A673 (cell line): ENCODE results near the gene SLC22A23.

Source experiments
- EZH2 ChIP-seq: fragments of 200-600 bp; sonication (generic); IDR thresholded peaks from 2 replicates; pipeline ENCODE4 v1.6.1; 2017; ENCODE audit warnings: borderline replicate concordance, low read depth, mild to moderate bottlenecking, mixed read lengths, antibody characterized with exemption, low read length; ENCODE audit not compliant: poor library complexity, severe bottlenecking
- TF ChIP-seq, protein P1 (sequence below): fragments of 300-800, 200-600 bp; sonication (generic); conservative IDR thresholded peaks from 2 replicates; pipeline ENCODE4 v1.5.1; 2017; ENCODE audit warnings: low read depth, mild to moderate bottlenecking, antibody characterized with exemption, low read length, moderate library complexity, mixed read lengths

DNA sequence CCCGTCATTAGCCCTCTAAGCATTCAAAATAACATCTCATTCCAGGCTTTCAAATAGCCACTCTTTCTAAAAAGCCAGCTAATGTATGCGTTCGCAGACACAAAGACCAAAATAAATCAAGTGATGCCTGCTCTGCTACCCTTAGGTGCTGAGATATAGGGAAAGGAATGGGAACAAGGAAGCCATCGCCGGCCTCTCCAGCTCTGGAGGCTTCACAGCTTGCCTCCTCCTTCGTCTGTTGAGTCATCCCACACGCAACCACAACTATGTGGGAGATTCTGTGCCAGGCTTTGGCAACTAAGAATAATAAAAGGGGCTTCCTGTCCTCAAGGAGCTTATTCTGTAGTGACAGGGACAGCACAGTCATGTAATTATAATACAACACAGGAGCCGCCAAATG is 27.3 kb upstream of the SLC22A23 start:
- TF ChIP-seq, protein P1, sequence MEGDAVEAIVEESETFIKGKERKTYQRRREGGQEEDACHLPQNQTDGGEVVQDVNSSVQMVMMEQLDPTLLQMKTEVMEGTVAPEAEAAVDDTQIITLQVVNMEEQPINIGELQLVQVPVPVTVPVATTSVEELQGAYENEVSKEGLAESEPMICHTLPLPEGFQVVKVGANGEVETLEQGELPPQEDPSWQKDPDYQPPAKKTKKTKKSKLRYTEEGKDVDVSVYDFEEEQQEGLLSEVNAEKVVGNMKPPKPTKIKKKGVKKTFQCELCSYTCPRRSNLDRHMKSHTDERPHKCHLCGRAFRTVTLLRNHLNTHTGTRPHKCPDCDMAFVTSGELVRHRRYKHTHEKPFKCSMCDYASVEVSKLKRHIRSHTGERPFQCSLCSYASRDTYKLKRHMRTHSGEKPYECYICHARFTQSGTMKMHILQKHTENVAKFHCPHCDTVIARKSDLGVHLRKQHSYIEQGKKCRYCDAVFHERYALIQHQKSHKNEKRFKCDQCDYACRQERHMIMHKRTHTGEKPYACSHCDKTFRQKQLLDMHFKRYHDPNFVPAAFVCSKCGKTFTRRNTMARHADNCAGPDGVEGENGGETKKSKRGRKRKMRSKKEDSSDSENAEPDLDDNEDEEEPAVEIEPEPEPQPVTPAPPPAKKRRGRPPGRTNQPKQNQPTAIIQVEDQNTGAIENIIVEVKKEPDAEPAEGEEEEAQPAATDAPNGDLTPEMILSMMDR: no peak
- TF ChIP-seq EZH2: no peak
